DMS153 treated with DMSO at 0.1 percent for 48 hours (cell line): ENCODE data around the gene SCYL3.
"Not testable (repeated sequence)": the region's sequence is repeated elsewhere in the genome, so short reads cannot be mapped to it uniquely, and the experiment has no call there.

Source experiments
- DNase-seq: peaks from one replicate; lab custom pipeline; 2025; ENCODE audit not compliant: unreplicated experiment; lab: John Stamatoyannopoulos, UW

The SCYL3 gene

GRCh38 chr1:169873582-169874199 is 20.0 kb downstream of the SCYL3 start:
- DNase-seq: no peak

GRCh38 chr1:169872906-169873305 is 20.8 kb downstream of the SCYL3 start:
- no peak for DNase-seq

- not testable (repeated sequence) for DNase-seq
These were observed 21.7 kb downstream of the SCYL3 start for GRCh38 chr1:169871988-169872387.

GRCh38 chr1:169869426-169869825 is 24.3 kb downstream of the SCYL3 start:
- DNase-seq: no peak

GRCh38 chr1:169868978-169869377 is 24.7 kb downstream of the SCYL3 start:
- DNase-seq: no peak

GRCh38 chr1:169867012-169867675 is 26.6 kb downstream of the SCYL3 start:
- no peak for DNase-seq

- no peak for DNase-seq
These were observed 27.1 kb downstream of the SCYL3 start for GRCh38 chr1:169866577-169866976.

GRCh38 chr1:169864531-169864930 is 29.2 kb downstream of the SCYL3 start:
- not testable (repeated sequence) for DNase-seq

- no peak for DNase-seq
These were observed 32.9 kb downstream of the SCYL3 start for GRCh38 chr1:169860750-169861149.

GRCh38 chr1:169860187-169860586 is 33.5 kb downstream of the SCYL3 start:
- DNase-seq: no peak

GRCh38 chr1:169859001-169859400 is 34.7 kb downstream of the SCYL3 start:
- no peak for DNase-seq

- DNase-seq: no peak
These were observed 35.2 kb downstream of the SCYL3 start for GRCh38 chr1:169858467-169858866.

- DNase-seq: no peak
These were observed 40.4 kb downstream of the SCYL3 start for GRCh38 chr1:169853341-169853740.

- DNase-seq: no peak
These were observed 44.2 kb downstream of the SCYL3 start for GRCh38 chr1:169849346-169850022.

- no peak for DNase-seq
These were observed 45.2 kb downstream of the SCYL3 start for GRCh38 chr1:169848456-169848855.

- DNase-seq: no peak
These were observed 48.6 kb downstream of the SCYL3 start for GRCh38 chr1:169844941-169845608.

- no peak for DNase-seq
These were observed 54.8 kb downstream of the SCYL3 start for GRCh38 chr1:169838942-169839341.

- DNase-seq: no peak
These were observed 57.5 kb downstream of the SCYL3 start for GRCh38 chr1:169836198-169836597.

- DNase-seq: no peak
These were observed 58.0 kb downstream of the SCYL3 start for GRCh38 chr1:169835647-169836046.

- DNase-seq: no peak
These were observed 58.8 kb downstream of the SCYL3 start for GRCh38 chr1:169834869-169835268.

- no peak for DNase-seq
These were observed 60.4 kb downstream of the SCYL3 start for GRCh38 chr1:169833179-169833901.
